Smooth muscle cell (in vitro differentiated cells): ENCODE measurements around the gene IL17C. TPM values are rescaled to one million over a fixed set of nuclear protein-coding genes. Genes with fewer than 3 reads are reported as not detected.

Experiments
- DNase-seq: peaks from one replicate; lab custom pipeline; 2025; ENCODE audit not compliant: unreplicated experiment; lab: John Stamatoyannopoulos, UW
- H2AFZ ChIP-seq: fragments of 200-600 bp; sonication (generic); 2 replicates; pipeline ENCODE4 v1.6.0; 2016; ENCODE audit warnings: antibody characterized with exemption, low read depth, mild to moderate bottlenecking
- H3F3A ChIP-seq: fragments of 200-600 bp; sonication (generic); 2 replicates; pipeline ENCODE4 v1.6.0; 2017; ENCODE audit warnings: antibody characterized with exemption, low read depth
- H3K27ac ChIP-seq: fragments of 200-600 bp; sonication (generic); 2 replicates; pipeline ENCODE4 v1.5.1; 2016; ENCODE audit warnings: low read depth, mild to moderate bottlenecking
- H3K27me3 ChIP-seq: fragments of 200-600 bp; sonication (generic); 2 replicates; pipeline ENCODE4 v1.6.1; 2016; ENCODE audit warnings: low read depth, mild to moderate bottlenecking
- H3K36me3 ChIP-seq: fragments of 200-600 bp; sonication (generic); 2 replicates; pipeline ENCODE4 v1.5.1; 2016; ENCODE audit warnings: low read depth
- H3K4me1 ChIP-seq: fragments of 200-600 bp; sonication (generic); 2 replicates; pipeline ENCODE4 v1.5.1; 2016; ENCODE audit warnings: low read depth
- H3K4me2 ChIP-seq: fragments of 200-600 bp; sonication (generic); 2 replicates; pipeline ENCODE4 v1.6.0; 2016; ENCODE audit warnings: mild to moderate bottlenecking
- H3K4me3 ChIP-seq: fragments of 200-600 bp; sonication (generic); 2 replicates; pipeline ENCODE4 v1.5.1; 2016; ENCODE audit warnings: mild to moderate bottlenecking
- H3K79me2 ChIP-seq: fragments of 200-600 bp; sonication (generic); 2 replicates; pipeline ENCODE4 v1.6.0; 2016; ENCODE audit warnings: low read depth, mild to moderate bottlenecking
- H3K9ac ChIP-seq: fragments of 200-600 bp; sonication (generic); 2 replicates; pipeline ENCODE4 v1.6.0; 2016; ENCODE audit warnings: low read depth
- H3K9me3 ChIP-seq: fragments of 200-600 bp; sonication (generic); replicated peaks from 2 replicates; pipeline ENCODE4 v1.5.1; 2016; ENCODE audit warnings: low read depth
- H4K20me1 ChIP-seq: fragments of 200-600 bp; sonication (generic); 2 replicates; pipeline ENCODE4 v1.6.0; 2016; ENCODE audit warnings: low read depth
- CTCF ChIP-seq: fragments of 200-600 bp; sonication (generic); IDR thresholded peaks from 2 replicates; pipeline ENCODE4 v1.5.1; 2017; ENCODE audit warnings: borderline replicate concordance, mild to moderate bottlenecking, antibody characterized with exemption; ENCODE audit not compliant: insufficient read depth, poor library complexity, severe bottlenecking
- WGBS: methylation state at CpG from one replicate; pipeline ENCODE4 v1.1.7; 2016; ENCODE audit warnings: low lambda C conversion rate; 5-methylcytosine and 5-hydroxymethylcytosine counted together
- polyA plus RNA-seq: library from polyadenylated mRNA; unstranded; fragments of >200 nt; fragmentation: Nextera tagmentation; extraction: Ambion mirVana; gene quantifications from 2 replicates; pipeline ENCODE4 v1.2.1, GENCODE V29; 2016
- total RNA-seq: library from RNA; depleted of rRNA; stranded (reverse); fragments of >200 nt; gene quantifications from 2 replicates; pipeline ENCODE4 v1.2.3, GENCODE V29; 2014

IL17C gene
- total and polyA plus RNA-seq, 2 experiments from 2014 or later: not detected

GRCh38 chr16:88684569-88685155, 46.3 kb downstream of the IL17C start:
- Histone ChIP-seq H3K4me2 (no peak overlapping the region), H3K9ac (no peak overlapping the region), H3K9me3 (no peaks in the 10 kb centered on the region), H4K20me1 (no peaks in the 10 kb centered on the region), H3K36me3 (no peaks in the 10 kb centered on the region), H3K27me3 (peaks cover 33% of the 10 kb centered on the region), H3K79me2 (no peaks in the 10 kb centered on the region), H3K27ac (no peak overlapping the region), H2AFZ (no peak overlapping the region), H3K4me3 (no peak overlapping the region), H3F3A (no peaks in the 10 kb centered on the region), H3K4me1 (peaks cover 14% of the 10 kb centered on the region)
- WGBS: 86% methylated on average over 15 of the region's 15 CpGs
- DNase-seq: no peak
- no peak for TF ChIP-seq CTCF

GRCh38 chr16:88685156-88686061, 47.0 kb downstream of the IL17C start:
- Histone ChIP-seq H2AFZ (no peak overlapping the region), H3K4me3 (peak overlapping the region; percentile 67), H4K20me1 (no peaks in the 10 kb centered on the region), H3F3A (no peaks in the 10 kb centered on the region), H3K9ac (no peak overlapping the region), H3K27me3 (peaks cover 38% of the 10 kb centered on the region), H3K4me1 (peaks cover 14% of the 10 kb centered on the region), H3K9me3 (no peaks in the 10 kb centered on the region), H3K36me3 (no peaks in the 10 kb centered on the region), H3K79me2 (no peaks in the 10 kb centered on the region), H3K27ac (no peak overlapping the region), H3K4me2 (peak overlapping the region; percentile 99)
- 11% methylated on average over 32 of the region's 33 CpGs for WGBS
- peak; percentile 67 for TF ChIP-seq CTCF
- DNase-seq: peak; percentile 9

- no peak overlapping the region for H3K27ac ChIP-seq
- TF ChIP-seq CTCF: no peak
Measured at GRCh38 chr16:88686062-88686438, 47.7 kb downstream of the IL17C start.

More at GRCh38 chr16:88686062-88686438, 47.7 kb downstream of the IL17C start:
- Histone ChIP-seq H3K9ac (no peak overlapping the region), H3K4me2 (peak overlapping the region; percentile 99), H3K4me3 (peak overlapping the region; percentile 67), H3F3A (no peaks in the 10 kb centered on the region), H3K79me2 (no peaks in the 10 kb centered on the region), H2AFZ (peak overlapping the region; percentile 42), H3K36me3 (no peaks in the 10 kb centered on the region), H4K20me1 (no peaks in the 10 kb centered on the region), H3K27me3 (peaks cover 38% of the 10 kb centered on the region), H3K4me1 (peaks cover 14% of the 10 kb centered on the region), H3K9me3 (no peaks in the 10 kb centered on the region)
- WGBS: 0% methylated on average over 9 of the region's 25 CpGs
- DNase-seq: no peak
